ENCODE measurements around the gene REG3G.

DNA sequence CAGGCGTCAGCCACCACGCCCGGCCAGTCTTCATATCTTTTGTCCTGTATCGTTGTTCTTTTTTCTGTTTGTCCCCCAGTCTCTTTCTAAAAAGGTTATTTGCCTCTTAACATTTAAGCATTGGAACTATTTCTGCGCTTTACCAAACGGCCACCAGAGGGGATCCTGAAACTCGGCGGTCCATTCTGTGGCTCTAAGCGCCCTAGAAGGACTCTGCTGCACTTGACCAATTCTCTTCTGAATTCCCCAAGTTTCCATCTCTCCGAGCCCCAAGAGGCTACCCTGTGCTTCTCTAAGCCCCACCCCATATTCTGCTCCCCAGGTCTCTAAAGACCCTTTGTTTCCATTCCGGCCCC lies 33.1 kb upstream of the REG3G start:
- no peak for TF ChIP-seq ZNF384 (IDR thresholded peaks at IDR 0.05)
- no peak for TF ChIP-seq SUZ12 (IDR thresholded peaks at IDR 0.05)
- no peak for TF ChIP-seq NFRKB (IDR thresholded peaks at IDR 0.05)
- TF ChIP-seq HDGF (IDR thresholded peaks at IDR 0.05; ENCODE audit: borderline replicate concordance), result no peak
- no peak for TF ChIP-seq SP1 (IDR thresholded peaks at IDR 0.05)
- no peak for TF ChIP-seq FOXK2 (IDR thresholded peaks at IDR 0.05)
- no peak for TF ChIP-seq ELF4 (IDR thresholded peaks at IDR 0.05)
- TF ChIP-seq, protein P1, sequence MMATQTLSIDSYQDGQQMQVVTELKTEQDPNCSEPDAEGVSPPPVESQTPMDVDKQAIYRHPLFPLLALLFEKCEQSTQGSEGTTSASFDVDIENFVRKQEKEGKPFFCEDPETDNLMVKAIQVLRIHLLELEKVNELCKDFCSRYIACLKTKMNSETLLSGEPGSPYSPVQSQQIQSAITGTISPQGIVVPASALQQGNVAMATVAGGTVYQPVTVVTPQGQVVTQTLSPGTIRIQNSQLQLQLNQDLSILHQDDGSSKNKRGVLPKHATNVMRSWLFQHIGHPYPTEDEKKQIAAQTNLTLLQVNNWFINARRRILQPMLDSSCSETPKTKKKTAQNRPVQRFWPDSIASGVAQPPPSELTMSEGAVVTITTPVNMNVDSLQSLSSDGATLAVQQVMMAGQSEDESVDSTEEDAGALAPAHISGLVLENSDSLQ (IDR thresholded peaks at IDR 0.05), result no peak
- no peak for TF ChIP-seq ARNT (IDR thresholded peaks at IDR 0.05)
- TF ChIP-seq LEF1 (IDR thresholded peaks at IDR 0.05; ENCODE audit: borderline replicate concordance), result no peak
- no peak for TF ChIP-seq FOXA1 (IDR thresholded peaks at IDR 0.05)
- no peak for TF ChIP-seq CTBP1 (IDR thresholded peaks at IDR 0.05; ENCODE audit: borderline replicate concordance)
